Loucy (cell line): ENCODE measurements around the gene PNPLA1.

Experiments used
- EZH2phosphoT487 ChIP-seq: fragments of 200-600 bp; IDR thresholded peaks from 2 replicates; pipeline ENCODE4 v1.6.1; 2018; ENCODE audit warnings: antibody characterized with exemption, mild to moderate bottlenecking, moderate library complexity, borderline replicate concordance
- TF ChIP-seq, protein P1 (sequence below): fragments of 200-600 bp; sonication (generic); conservative IDR thresholded peaks from 2 replicates; pipeline ENCODE4 v1.5.1; 2014; ENCODE audit warnings: mild to moderate bottlenecking, antibody characterized with exemption, low read length

DNA sequence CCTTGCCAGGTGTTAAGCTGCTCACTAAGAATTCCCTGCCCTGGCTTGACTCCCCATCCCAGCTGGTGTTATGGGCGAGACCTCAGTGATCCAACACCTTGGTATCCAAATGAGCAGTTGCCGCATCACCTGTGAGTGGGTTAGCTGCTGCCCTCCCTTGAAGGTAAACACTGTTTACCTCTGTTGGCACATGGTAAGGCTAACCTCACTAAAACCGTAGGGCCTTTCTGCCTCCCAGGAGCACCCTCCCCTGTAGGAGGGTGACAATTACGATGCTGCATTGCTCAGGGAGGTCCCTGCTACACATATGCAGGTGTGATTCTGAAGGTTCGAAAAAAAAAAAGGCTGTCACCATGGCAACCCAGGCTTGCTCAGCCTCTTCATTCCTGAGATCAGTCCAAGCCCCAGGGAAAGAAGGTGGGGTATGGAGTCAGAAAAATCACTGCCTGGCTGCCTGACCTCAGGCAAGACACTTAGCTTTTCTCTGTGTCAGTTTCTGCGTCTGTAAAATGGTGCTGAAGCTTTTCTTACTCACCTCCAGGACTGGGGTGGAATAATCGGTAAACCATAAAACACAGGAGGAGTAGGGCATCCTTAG is 19.5 kb downstream of the PNPLA1 start:
- TF ChIP-seq, protein P1, sequence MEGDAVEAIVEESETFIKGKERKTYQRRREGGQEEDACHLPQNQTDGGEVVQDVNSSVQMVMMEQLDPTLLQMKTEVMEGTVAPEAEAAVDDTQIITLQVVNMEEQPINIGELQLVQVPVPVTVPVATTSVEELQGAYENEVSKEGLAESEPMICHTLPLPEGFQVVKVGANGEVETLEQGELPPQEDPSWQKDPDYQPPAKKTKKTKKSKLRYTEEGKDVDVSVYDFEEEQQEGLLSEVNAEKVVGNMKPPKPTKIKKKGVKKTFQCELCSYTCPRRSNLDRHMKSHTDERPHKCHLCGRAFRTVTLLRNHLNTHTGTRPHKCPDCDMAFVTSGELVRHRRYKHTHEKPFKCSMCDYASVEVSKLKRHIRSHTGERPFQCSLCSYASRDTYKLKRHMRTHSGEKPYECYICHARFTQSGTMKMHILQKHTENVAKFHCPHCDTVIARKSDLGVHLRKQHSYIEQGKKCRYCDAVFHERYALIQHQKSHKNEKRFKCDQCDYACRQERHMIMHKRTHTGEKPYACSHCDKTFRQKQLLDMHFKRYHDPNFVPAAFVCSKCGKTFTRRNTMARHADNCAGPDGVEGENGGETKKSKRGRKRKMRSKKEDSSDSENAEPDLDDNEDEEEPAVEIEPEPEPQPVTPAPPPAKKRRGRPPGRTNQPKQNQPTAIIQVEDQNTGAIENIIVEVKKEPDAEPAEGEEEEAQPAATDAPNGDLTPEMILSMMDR, result no peak
- TF ChIP-seq EZH2phosphoT487, result no peak
